Mucosa of stomach (tissue), 1 donor: ENCODE measurements around the gene POLR2F.
A peak's percentile ranks its signal among the peaks of the same experiment; 100 is the strongest.

Experiments used
- H3K27me3 ChIP-seq: one replicate; pipeline ENCODE4 v1.7.0; 2013; ENCODE audit warnings: mild to moderate bottlenecking, low read length; ENCODE audit not compliant: control insufficient read depth, insufficient read depth
- H3K36me3 ChIP-seq: one replicate; pipeline ENCODE4 v1.7.0; 2013; ENCODE audit warnings: low read length; ENCODE audit not compliant: control insufficient read depth, insufficient read depth
- H3K4me1 ChIP-seq: one replicate; pipeline ENCODE4 v1.7.0; 2013; ENCODE audit warnings: mild to moderate bottlenecking, low read length; ENCODE audit not compliant: control insufficient read depth, insufficient read depth
- H3K4me3 ChIP-seq: one replicate; pipeline ENCODE4 v1.7.0; 2013; ENCODE audit warnings: low read length
- H3K9ac ChIP-seq: one replicate; pipeline ENCODE4 v1.7.0; 2013; ENCODE audit warnings: mild to moderate bottlenecking, low read length, moderate library complexity
- H3K9me3 ChIP-seq: one replicate; pipeline ENCODE4 v1.7.0; 2013; ENCODE audit warnings: mild to moderate bottlenecking, low read length, moderate library complexity; ENCODE audit not compliant: control insufficient read depth
- donor health status: Pancreatic carcinoma.

The POLR2F gene

DNA sequence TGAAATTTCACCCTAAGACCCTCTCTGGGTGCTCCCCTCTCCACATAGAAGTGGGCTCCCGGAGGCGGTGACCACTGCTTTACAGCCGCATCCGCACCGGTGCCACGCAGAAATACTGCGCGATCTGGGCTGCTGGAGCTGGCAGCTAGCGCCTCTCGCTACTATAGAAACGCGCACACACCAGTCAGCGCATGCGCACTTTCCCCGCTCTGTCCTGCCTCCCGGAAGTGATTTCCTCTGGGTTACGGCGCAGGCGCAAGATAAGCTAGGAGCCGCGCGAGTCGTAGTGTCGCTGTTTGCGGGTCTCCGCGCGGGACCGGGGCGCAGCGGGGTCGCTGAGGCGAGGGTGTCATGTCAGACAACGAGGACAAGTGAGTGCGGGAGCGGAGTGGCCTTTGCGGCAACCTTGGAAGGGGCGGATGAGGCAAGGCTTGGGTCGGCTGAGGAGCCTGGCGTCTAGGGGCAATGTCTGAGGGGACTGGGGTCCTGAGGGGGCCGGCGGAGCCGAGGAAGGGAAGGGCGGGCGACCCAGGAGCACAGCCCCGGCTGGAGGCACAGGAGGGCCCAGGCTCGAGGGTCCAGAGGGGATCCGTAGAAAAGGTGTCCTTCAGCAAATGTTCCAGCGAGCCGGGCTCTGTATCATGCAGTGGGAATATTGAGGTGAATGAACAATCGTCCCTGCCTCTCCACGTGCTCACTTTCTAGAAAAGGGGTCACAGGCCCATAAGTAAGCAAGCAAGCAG is at the start of gene POLR2F, which contains the start of gene C22orf23:
Gene POLR2F (plus strand): TSS at position 263 of the 743 bp plus-strand sequence. CDS start 89 bp downstream, at position 352.
Gene C22orf23 (minus strand): TSS at position 165 of the 743 bp plus-strand sequence. CDS start 452 bp downstream, outside the sequence.
- Histone ChIP-seq H3K4me1 (peaks cover 18% of the 10 kb centered on the region), H3K4me3 (peak within 1 kb of the TSS; percentile 95), H3K9me3 (no peaks in the 10 kb centered on the region), H3K36me3 (no peaks in the 10 kb centered on the region), H3K27me3 (peaks cover 3% of the 10 kb centered on the region), H3K9ac (peak within 1 kb of the TSS; percentile 93)

DNA sequence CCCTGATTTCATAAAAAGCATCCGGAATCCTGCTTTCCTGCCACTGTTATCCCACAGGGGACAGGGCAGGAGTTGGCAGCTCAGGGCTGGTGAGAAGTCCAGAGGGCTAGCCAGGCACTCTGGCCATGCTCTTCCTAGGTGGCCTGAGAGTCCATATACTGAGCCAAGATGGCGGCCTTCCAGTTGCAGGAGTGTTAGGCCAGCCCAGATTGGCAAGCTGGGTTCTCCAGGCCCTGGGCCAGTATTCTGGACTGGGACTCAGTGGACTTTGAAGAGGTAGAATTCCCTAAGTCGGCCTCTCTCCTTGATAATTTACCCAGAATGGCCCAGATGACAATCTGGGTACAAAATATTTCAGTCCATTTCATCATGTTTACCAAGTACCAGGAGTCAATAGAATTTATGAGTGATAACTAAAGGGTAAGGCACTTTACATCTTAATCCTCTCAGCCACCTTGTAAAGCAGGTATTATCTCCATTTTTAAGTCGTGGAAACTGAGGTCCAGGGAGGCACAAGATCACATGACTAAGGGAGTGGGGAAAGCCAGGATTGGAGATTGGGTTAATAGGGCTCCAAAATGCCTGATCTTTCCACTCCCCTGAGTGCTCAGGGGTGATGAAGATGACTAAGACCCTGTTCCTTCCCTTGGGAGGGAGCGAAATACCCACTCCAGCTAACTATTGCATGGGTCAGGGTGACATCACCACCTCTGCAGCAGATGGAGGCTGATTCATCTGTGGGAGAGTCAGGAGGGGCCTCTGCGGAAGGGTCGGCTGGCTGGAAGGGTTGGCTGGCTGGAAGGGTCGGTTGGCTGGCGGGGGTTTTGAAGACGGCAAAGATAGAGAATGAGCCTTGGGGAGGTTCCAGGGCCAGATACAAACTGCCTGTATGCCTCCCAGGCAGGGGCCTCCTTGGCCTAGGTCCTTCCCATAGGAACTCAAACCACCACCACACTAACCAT is 48.6 kb upstream of the POLR2F start:
- Histone ChIP-seq H3K9me3 (no peaks in the 10 kb centered on the region), H3K9ac (peak overlapping the region; percentile 70), H3K4me1 (peaks cover 43% of the 10 kb centered on the region), H3K27me3 (no peaks in the 10 kb centered on the region), H3K36me3 (no peaks in the 10 kb centered on the region), H3K4me3 (no peak overlapping the region)

DNA sequence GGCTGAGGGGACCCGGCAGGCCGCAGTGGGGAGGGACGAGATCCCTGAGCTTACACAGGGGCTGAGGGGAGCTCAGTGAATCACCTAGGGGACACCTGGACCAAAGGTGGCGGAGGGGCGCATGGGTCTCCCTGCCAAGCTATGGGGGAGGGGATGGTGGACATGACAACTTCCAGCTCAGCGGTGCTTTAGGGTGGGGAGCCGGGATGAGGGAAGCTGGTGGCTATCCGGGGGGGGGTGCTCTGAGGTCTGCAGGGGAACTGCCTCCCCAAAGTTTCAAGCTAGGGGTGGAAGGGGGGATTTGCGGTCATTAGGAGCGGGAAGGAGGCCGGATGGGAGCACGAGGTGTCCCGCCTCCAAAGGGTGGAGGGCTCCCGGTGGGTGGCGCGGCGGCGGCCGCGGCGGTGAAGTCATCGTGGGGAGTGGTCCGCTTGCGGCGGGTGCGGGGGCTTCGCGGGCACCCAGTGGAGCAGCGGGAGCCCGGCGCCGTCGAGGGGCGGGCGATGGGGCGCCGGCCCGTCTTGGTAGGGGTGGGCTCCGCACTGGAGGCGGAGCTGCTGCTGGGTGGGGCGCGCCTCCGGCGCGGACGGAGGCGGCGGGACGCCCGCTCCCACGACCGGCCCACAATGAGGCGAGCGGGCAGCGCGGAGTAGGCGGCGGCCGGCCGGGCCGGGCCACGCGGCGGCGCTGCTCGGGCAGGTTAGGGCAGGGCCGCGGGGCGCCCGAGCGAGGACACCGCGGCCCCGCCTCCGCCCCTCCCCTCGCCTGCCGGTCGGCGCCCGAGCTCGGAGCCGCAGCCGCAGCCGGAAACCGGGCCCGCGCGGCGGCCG is 47.8 kb upstream of the POLR2F start, which contains the start of gene MICALL1:
Gene MICALL1 (plus strand): TSS at position 764 of the 830 bp plus-strand sequence. CDS start 126 bp downstream, outside the sequence.
- peak within 1 kb of the TSS; percentile 85 for H3K9ac ChIP-seq
- peaks cover 45% of the 10 kb centered on the region for H3K4me1 ChIP-seq
- no peaks in the 10 kb centered on the region for H3K27me3 ChIP-seq
- no peaks in the 10 kb centered on the region for H3K9me3 ChIP-seq
- H3K4me3 ChIP-seq = peak within 1 kb of the TSS; percentile 80
- no peaks in the 10 kb centered on the region for H3K36me3 ChIP-seq

DNA sequence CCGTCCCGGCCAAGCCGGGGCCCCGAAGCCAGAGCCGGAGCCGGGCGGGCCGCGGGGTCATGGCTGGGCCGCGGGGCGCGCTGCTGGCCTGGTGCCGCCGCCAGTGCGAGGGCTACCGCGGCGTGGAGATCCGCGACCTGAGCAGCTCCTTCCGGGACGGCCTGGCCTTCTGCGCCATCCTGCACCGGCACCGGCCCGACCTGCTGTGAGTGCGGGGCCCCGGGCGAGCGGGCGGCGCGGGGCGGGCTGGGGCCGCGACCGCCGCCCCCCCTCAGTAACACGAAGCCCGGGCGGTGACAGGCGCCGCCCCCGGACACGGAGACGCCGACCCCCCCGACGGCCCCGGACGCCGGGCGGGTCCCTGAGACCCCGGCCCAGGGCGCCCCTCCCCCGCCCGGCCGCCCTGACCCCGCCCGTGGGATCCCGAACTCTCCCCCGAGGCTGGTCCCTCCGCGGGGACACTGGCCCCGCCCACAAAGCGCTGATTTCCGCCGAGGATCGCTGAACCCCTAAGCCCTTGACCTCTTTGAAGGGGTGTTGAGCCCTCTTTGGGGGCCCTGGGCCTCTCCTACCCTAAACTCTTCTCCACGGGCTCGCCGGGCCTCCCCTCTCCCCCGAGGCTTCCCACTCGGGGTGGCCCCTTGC is 47.0 kb upstream of the POLR2F start:
- Histone ChIP-seq H3K27me3 (no peaks in the 10 kb centered on the region), H3K36me3 (no peaks in the 10 kb centered on the region), H3K9ac (peak overlapping the region; percentile 85), H3K9me3 (no peaks in the 10 kb centered on the region), H3K4me1 (peaks cover 45% of the 10 kb centered on the region), H3K4me3 (peak overlapping the region; percentile 80)

DNA sequence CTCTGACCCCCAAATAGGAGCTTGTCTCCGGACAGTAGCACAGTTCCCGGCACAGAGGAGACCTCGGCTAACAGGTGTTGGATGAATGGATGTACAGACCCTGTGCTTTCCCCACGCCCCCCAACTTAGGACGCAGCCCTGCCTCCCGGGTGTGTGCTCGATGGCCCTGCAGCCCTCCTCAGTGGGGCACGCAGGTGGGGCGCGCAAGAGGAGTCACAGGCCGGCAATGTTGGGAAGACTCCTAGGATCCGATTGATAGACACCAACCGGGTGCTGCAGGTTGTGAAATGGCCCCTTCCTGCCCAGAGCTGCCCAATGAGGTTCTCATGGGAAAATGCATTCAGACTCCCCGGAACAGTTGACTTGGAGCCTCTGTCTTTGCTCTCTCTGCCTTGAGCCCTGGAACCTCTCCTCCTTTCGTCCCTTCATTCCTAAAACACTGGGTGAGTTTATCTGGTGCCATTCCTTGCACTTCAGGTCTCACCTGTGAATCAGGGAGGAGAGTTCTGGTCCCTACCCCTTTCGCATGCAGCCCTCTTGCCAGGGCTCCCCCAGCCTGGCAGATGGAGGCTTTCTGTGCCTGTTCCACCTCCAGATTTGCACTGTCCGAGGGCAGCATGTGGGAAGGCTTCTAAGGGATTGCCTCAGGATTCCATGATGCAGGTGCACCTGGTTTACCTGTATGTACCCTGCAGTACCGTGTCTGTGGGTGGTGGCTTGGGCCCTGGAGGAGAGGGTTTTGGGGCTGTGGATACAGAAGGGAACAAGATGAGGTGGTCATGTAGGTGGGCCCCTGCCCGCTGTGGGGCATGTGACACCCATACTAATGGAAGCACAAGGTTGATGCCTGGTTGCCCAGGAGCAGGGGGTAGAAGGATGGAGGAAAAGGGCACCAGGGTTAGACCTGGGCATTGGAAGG is 46.2 kb upstream of the POLR2F start:
- H3K9me3 ChIP-seq = no peaks in the 10 kb centered on the region
- H3K36me3 ChIP-seq = no peaks in the 10 kb centered on the region
- H3K27me3 ChIP-seq = no peaks in the 10 kb centered on the region
- H3K4me1 ChIP-seq = peaks cover 40% of the 10 kb centered on the region
- H3K9ac ChIP-seq = peak overlapping the region; percentile 85
- peak overlapping the region; percentile 80 for H3K4me3 ChIP-seq

DNA sequence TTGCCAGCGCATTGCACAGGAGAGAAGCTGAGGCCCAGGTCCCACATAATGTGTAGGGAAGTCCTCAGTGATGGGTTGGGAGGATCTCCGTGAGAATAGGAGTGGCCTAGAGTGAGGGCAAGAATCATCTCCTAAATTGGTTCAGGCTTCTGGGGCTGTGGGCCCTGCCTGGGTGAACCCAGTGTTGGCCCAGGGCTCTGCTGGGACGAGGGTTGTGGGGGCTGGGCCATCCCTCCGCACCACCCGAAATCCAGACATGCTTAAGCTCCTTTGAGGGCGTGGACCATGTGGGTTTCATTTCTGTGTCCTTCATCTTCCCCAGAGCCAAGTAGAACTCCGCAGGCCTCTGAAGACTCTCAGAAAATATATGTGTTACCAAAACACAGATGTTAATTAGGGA is 43.7 kb upstream of the POLR2F start:
- Histone ChIP-seq H3K27me3 (no peaks in the 10 kb centered on the region), H3K36me3 (no peaks in the 10 kb centered on the region), H3K9me3 (no peaks in the 10 kb centered on the region), H3K9ac (no peak overlapping the region), H3K4me3 (no peak overlapping the region), H3K4me1 (peaks cover 35% of the 10 kb centered on the region)

DNA sequence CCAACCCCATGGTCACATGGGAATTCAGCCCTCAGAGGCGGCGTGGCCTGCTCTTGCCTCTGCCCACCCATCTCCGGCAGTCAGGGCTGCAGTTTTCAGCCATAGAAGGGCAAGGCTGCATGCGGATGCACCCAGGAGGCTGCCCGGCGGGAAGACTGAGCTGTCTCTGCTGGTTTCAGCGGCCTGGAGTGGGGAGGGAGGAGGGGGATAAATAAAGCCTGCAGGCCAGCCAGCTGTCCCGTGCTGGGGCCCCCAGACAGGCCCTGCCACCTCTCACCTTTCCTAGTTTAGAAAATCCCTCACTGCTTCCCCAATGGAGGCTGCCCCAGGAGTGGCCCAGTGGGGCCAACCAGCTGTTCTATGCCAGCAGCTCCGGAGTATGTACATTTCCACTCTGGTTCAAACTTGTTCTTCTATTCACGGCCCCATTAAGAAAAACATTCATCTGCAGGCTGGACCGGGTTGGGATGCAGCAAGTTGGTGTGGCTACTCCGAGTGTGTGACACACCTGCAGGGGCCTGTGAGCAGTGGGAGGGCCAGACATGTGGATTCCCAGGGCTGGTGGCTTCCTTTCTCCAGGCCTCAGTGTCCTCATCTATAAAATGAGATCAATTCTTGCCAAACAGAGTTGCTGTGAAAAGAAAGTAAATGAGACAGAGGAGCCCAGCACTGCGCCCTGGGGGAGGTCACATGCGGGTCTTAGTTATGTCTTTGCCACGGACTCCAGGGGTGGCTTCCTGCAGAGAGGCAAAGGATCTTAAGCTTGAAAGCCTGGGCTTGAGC is 42.4 kb upstream of the POLR2F start:
- Histone ChIP-seq H3K9ac (no peak overlapping the region), H3K36me3 (no peaks in the 10 kb centered on the region), H3K27me3 (no peaks in the 10 kb centered on the region), H3K4me1 (peaks cover 25% of the 10 kb centered on the region), H3K4me3 (no peak overlapping the region), H3K9me3 (no peaks in the 10 kb centered on the region)

DNA sequence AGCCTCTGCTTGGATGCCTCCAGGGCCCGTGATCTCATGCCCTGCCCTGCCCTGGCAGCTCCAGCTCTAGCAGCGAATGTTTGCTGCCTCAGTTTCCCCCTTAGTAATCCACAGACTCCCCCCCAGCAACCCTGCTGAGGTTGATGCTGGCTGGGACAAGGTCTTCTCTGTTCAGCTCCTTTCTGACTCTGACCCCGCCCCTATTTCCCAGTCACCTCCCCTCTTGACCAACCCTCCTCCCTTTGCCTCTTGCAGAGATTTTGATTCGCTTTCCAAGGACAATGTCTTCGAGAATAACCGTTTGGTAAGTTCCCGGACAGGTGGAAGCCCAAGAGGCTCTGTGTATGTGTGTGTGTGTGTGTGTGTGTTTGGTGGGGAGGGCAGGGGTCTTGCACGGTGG is 41.8 kb upstream of the POLR2F start:
- H3K9ac ChIP-seq = no peak overlapping the region
- no peak overlapping the region for H3K4me3 ChIP-seq
- peaks cover 25% of the 10 kb centered on the region for H3K4me1 ChIP-seq
- no peaks in the 10 kb centered on the region for H3K9me3 ChIP-seq
- no peaks in the 10 kb centered on the region for H3K27me3 ChIP-seq
- no peaks in the 10 kb centered on the region for H3K36me3 ChIP-seq

DNA sequence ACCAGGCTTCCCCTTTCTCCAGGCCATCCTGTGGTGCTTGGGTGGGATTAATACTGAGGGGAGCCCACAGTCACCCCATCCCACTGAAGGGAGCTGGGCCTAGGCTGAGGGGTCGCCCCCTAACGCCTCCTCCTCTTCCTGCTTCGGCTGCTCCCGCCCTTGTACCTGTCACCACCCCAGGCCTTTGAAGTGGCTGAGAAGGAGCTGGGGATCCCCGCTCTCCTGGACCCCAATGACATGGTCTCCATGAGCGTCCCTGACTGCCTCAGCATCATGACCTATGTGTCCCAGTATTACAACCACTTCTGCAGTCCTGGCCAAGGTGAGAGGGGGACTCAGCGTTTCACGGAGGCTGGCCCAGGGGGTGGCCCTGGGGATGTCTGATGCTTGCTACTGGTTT is 41.3 kb upstream of the POLR2F start:
- Histone ChIP-seq H3K36me3 (no peaks in the 10 kb centered on the region), H3K4me3 (no peak overlapping the region), H3K27me3 (no peaks in the 10 kb centered on the region), H3K9me3 (no peaks in the 10 kb centered on the region), H3K9ac (no peak overlapping the region), H3K4me1 (peaks cover 20% of the 10 kb centered on the region)

DNA sequence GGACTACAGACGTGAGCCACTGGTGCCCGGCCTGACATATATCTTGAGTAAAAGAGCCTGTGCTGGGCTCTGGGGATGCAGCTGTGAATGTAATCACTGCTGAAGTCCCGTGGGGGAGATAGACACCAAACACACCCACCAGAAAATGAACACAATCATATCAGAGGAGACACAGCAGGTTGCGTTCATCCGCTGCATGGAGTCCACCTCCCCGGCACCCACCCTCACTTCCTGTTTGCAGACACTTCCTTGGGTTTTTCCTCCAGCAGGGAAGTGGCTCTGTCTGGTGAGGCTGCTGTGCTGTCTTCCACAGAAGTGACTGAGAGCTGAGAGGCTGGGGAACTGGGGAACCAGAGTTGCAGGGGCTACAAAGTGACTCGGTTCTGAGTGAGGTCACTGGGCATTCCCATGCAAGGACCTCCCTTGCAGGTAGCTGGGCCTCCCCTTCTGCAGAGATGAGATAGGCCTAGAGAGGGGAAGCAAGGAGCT is 40.2 kb upstream of the POLR2F start:
- Histone ChIP-seq H3K9ac (no peak overlapping the region), H3K36me3 (no peaks in the 10 kb centered on the region), H3K4me1 (peaks cover 12% of the 10 kb centered on the region), H3K4me3 (no peak overlapping the region), H3K9me3 (no peaks in the 10 kb centered on the region), H3K27me3 (no peaks in the 10 kb centered on the region)
